Measurements from ENCODE around the gene DYRK1B.

DYRK1B gene

DNA sequence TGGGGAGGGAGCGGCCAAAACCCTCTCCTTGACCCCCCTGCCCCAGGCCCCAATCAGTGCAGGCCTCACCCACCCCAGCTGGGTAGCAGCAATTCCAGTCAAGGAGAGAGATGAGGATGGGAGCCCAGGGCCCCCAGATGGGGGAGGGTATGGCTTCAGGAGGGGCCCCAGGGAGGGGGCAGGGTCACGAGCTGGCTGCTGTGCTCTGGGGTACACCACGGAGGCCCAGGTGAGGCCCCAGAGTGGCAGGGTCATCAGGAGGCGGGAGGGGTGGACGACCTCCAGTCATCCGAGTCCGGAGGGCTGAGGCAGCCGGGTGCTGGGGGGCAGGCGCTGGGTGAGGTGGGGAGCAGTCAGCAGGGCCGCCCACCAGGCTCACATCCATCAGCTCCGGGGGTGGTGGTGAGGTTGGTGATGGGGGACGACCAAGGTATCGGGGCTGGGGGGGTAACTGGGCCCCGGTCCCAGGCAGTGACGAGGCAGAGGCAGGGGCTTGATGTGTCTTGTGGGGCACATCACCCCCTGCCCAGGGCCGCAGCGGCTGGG is 8.4 kb downstream of the DYRK1B start:
- Histone ChIP-seq H3K36me3 (ENCODE audit: control insufficient read depth in 1 of 2, insufficient read depth in 2 of 2, low read depth in 1 of 2, low read length in 2 of 2) (peaks cover 45 to 53% of the 10 kb centered on the region in 2 experiments), H3K23ac (ENCODE audit: low read length in 2 of 2) (no peak overlapping the region), H4K8ac (ENCODE audit: low read length) (no peak overlapping the region), H2BK5ac (ENCODE audit: low read depth, low read length, poor library complexity, severe bottlenecking) (no peak overlapping the region), H3K9ac (ENCODE audit: low read length) (no peak overlapping the region), H3K18ac (ENCODE audit: low read depth in 1 of 2, low read length in 2 of 2) (no peak overlapping the region), H3K79me1 (replicated peaks; ENCODE audit: low read length, poor library complexity, severe bottlenecking) (peaks cover 50% of the 10 kb centered on the region), H3K4ac (ENCODE audit: low read depth in 1 of 2, low read length in 2 of 2) (no peak overlapping the region), H3K14ac (ENCODE audit: low read length in 2 of 2) (no peak overlapping the region), H2AK5ac (ENCODE audit: low read length, severe bottlenecking) (no peak overlapping the region), H3K27ac (ENCODE audit: low read length, poor library complexity, severe bottlenecking) (no peak overlapping the region), H4K91ac (ENCODE audit: low read length) (no peak overlapping the region), H3K9me3 (ENCODE audit: control insufficient read depth, low read length) (peaks cover 3% of the 10 kb centered on the region), H2BK15ac (ENCODE audit: low read depth, poor library complexity, severe bottlenecking) (peak overlapping the region; percentile 2), H3K4me2 (ENCODE audit: low read length, poor library complexity, severe bottlenecking) (no peak overlapping the region), H2BK12ac (ENCODE audit: low read length in 2 of 2) (no peak overlapping the region), H3K4me3 (ENCODE audit: insufficient read depth in 1 of 2, low read depth in 1 of 2, low read length in 2 of 2) (no peak overlapping the region), H3K4me1 (ENCODE audit: control insufficient read depth, insufficient read depth, low read depth, low read length) (peaks cover 19% of the 10 kb centered on the region), H2AFZ (ENCODE audit: low read depth, low read length) (no peak overlapping the region), H3K27me3 (ENCODE audit: control insufficient read depth in 1 of 2, insufficient read depth in 1 of 2, low read length in 2 of 2) (no peaks in the 10 kb centered on the region), H2BK120ac (ENCODE audit: low read depth, low read length) (no peak overlapping the region)
- DNase-seq = no peak
- 98% methylated on average over 10 of the region's 17 CpGs for WGBS

DNA sequence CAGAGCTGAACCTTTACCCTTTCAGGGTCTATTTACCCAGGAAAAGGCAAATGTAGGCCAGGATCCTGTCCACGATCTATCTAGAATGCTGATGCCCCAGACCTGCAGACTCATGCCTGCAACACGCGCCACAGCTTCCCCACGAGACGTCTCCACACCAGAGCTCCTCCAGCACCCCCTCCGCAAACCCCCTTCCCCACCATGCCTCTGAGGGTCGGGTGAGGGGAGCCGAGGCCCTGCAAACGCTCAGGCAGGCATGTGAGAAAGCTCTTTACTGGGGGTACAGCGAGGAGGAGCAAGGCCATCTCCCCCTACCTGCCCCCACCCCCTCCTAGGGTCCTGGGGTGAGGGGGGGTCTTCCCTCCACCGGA is 8.9 kb downstream of the DYRK1B start:
- H3K14ac ChIP-seq (ENCODE audit: low read length in 2 of 2) = no peak overlapping the region
- peak overlapping the region; percentile 24 for H3K9ac ChIP-seq (ENCODE audit: low read length)
- peaks cover 19% of the 10 kb centered on the region for H3K4me1 ChIP-seq (ENCODE audit: control insufficient read depth, insufficient read depth, low read depth, low read length)
- H3K18ac ChIP-seq (ENCODE audit: low read depth in 1 of 2, low read length in 2 of 2) = no peak overlapping the region
- H3K79me1 ChIP-seq (replicated peaks; ENCODE audit: low read length, poor library complexity, severe bottlenecking) = peaks cover 47% of the 10 kb centered on the region
- no peak overlapping the region for H3K27ac ChIP-seq (ENCODE audit: low read length, poor library complexity, severe bottlenecking)
- no peak overlapping the region for H2AK5ac ChIP-seq (ENCODE audit: low read length, severe bottlenecking)
- H3K27me3 ChIP-seq (ENCODE audit: control insufficient read depth in 1 of 2, insufficient read depth in 1 of 2, low read length in 2 of 2) = no peaks in the 10 kb centered on the region
- peak overlapping the region in 1 of 2 experiments; percentile 97 for H3K4me3 ChIP-seq (ENCODE audit: insufficient read depth in 1 of 2, low read depth in 1 of 2, low read length in 2 of 2)
- H3K4me2 ChIP-seq (ENCODE audit: low read length, poor library complexity, severe bottlenecking) = no peak overlapping the region
- no peak overlapping the region for H2BK5ac ChIP-seq (ENCODE audit: low read depth, low read length, poor library complexity, severe bottlenecking)
- peaks cover 3% of the 10 kb centered on the region for H3K9me3 ChIP-seq (ENCODE audit: control insufficient read depth, low read length)
- no peak overlapping the region for H2BK12ac ChIP-seq (ENCODE audit: low read length in 2 of 2)
- no peak overlapping the region for H2BK120ac ChIP-seq (ENCODE audit: low read depth, low read length)
- no peak overlapping the region for H2BK15ac ChIP-seq (ENCODE audit: low read depth, poor library complexity, severe bottlenecking)
- H4K8ac ChIP-seq (ENCODE audit: low read length) = no peak overlapping the region
- peaks cover 40 to 47% of the 10 kb centered on the region in 2 experiments for H3K36me3 ChIP-seq (ENCODE audit: control insufficient read depth in 1 of 2, insufficient read depth in 2 of 2, low read depth in 1 of 2, low read length in 2 of 2)
- H4K91ac ChIP-seq (ENCODE audit: low read length) = no peak overlapping the region
- WGBS = 93% methylated on average over 10 of the region's 11 CpGs
- H2AFZ ChIP-seq (ENCODE audit: low read depth, low read length) = no peak overlapping the region
- DNase-seq = no peak
- no peak overlapping the region for H3K4ac ChIP-seq (ENCODE audit: low read depth in 1 of 2, low read length in 2 of 2)
- H3K23ac ChIP-seq (ENCODE audit: low read length in 2 of 2) = no peak overlapping the region

DNA sequence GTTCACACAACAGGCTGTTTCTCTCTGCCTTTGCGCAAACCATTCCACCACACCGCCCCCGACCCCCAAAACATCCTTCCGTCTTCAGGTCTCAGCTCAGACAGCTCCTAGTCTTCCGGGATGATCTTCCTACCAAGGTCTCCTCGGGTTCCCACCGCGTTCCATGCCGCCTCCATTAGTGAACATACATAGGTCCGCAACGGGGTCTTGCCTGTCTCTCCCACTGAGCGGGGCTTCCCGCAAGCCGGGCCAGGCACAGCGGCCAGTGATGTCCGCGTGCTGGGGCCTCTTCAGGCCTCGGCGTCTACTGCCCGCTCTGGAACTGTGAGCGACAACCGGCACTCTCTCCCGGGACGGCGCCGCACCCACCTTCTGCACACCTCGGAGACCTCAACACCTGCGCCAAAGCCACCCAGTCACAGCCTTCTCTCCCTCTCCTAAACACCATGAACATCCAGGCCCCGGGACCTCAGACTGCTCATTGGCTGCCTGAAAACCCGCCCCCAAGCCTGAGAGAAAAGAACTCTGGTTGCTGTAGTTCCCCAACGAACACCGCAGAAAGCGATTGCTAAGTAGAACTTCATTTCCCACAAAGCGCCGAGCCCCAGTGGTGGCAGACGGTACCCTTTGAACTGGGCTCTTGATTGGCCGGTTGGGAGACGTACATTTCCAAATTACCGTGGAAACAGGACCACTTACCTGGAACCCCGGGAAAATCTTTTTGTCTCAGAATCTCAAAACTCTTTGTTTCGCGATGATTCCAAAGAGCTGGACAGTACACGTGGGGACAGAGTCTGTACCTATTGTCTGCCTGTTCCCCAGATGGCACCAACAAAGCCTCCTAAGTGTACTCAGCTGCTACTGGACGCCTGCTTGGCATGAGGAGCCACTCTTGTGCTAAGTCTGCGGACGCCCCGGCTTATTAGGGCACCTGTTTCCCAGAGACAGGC is 9.5 kb downstream of the DYRK1B start:
- peak overlapping the region; percentile 80 for H3K4me2 ChIP-seq (ENCODE audit: low read length, poor library complexity, severe bottlenecking)
- H3K79me1 ChIP-seq (replicated peaks; ENCODE audit: low read length, poor library complexity, severe bottlenecking) = peaks cover 42% of the 10 kb centered on the region
- no peak overlapping the region for H2BK15ac ChIP-seq (ENCODE audit: low read depth, poor library complexity, severe bottlenecking)
- DNase-seq = peak; percentile 93
- peak overlapping the region in 1 of 2 experiments; percentile 86 for H3K14ac ChIP-seq (ENCODE audit: low read length in 2 of 2)
- no peak overlapping the region for H2BK12ac ChIP-seq (ENCODE audit: low read length in 2 of 2)
- no peak overlapping the region for H4K91ac ChIP-seq (ENCODE audit: low read length)
- H3K4me1 ChIP-seq (ENCODE audit: control insufficient read depth, insufficient read depth, low read depth, low read length) = peaks cover 19% of the 10 kb centered on the region
- H4K8ac ChIP-seq (ENCODE audit: low read length) = peak overlapping the region; percentile 5
- H3K36me3 ChIP-seq (ENCODE audit: control insufficient read depth in 1 of 2, insufficient read depth in 2 of 2, low read depth in 1 of 2, low read length in 2 of 2) = peaks cover 33 to 41% of the 10 kb centered on the region in 2 experiments
- peak overlapping the region; percentile 93 for H3K9ac ChIP-seq (ENCODE audit: low read length)
- H3K4ac ChIP-seq (ENCODE audit: low read depth in 1 of 2, low read length in 2 of 2) = peak overlapping the region in 1 of 2 experiments; percentile 85
- H3K23ac ChIP-seq (ENCODE audit: low read length in 2 of 2) = peak overlapping the region in 1 of 2 experiments; percentile 3
- H3K18ac ChIP-seq (ENCODE audit: low read depth in 1 of 2, low read length in 2 of 2) = peak overlapping the region in 1 of 2 experiments; percentile 68
- peak overlapping the region; percentile 75 to 97 for H3K4me3 ChIP-seq (ENCODE audit: insufficient read depth in 1 of 2, low read depth in 1 of 2, low read length in 2 of 2)
- H3K9me3 ChIP-seq (ENCODE audit: control insufficient read depth, low read length) = peaks cover 3% of the 10 kb centered on the region
- H3K27me3 ChIP-seq (ENCODE audit: control insufficient read depth in 1 of 2, insufficient read depth in 1 of 2, low read length in 2 of 2) = no peaks in the 10 kb centered on the region
- peak overlapping the region; percentile 88 for H2AFZ ChIP-seq (ENCODE audit: low read depth, low read length)
- no peak overlapping the region for H2AK5ac ChIP-seq (ENCODE audit: low read length, severe bottlenecking)
- whole genome bisulfite sequencing = 11% methylated on average over 47 of the region's 47 CpGs
- no peak overlapping the region for H2BK5ac ChIP-seq (ENCODE audit: low read depth, low read length, poor library complexity, severe bottlenecking)
- H3K27ac ChIP-seq (ENCODE audit: low read length, poor library complexity, severe bottlenecking) = peak overlapping the region; percentile 0
- no peak overlapping the region for H2BK120ac ChIP-seq (ENCODE audit: low read depth, low read length)

DNA sequence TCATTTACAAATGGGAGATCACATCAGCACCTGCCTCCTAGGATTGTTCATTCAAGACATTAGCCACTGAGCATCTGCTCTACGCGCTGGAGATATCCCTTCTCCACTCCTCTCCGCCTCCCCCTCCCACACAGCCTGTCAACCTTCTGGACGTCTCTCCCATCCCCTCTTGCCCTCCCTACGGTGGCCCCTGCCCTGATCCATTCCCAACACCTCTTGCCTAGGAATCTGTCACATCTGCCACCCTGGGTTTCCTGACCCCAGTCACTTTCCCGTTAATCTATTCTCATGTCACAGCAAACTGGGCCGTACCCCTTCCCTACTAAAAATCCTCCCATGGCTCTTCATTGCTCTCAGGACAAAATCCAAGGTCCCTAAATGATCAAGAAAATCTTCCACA is 10.3 kb downstream of the DYRK1B start:
- DNase-seq = no peak
- Histone ChIP-seq H3K36me3 (ENCODE audit: control insufficient read depth in 1 of 2, insufficient read depth in 2 of 2, low read depth in 1 of 2, low read length in 2 of 2) (peaks cover 26 to 38% of the 10 kb centered on the region in 2 experiments), H3K14ac (ENCODE audit: low read length in 2 of 2) (peak overlapping the region in 1 of 2 experiments; percentile 94), H3K79me1 (replicated peaks; ENCODE audit: low read length, poor library complexity, severe bottlenecking) (peaks cover 44% of the 10 kb centered on the region), H3K18ac (ENCODE audit: low read depth in 1 of 2, low read length in 2 of 2) (no peak overlapping the region), H2AFZ (ENCODE audit: low read depth, low read length) (peak overlapping the region; percentile 88), H2AK5ac (ENCODE audit: low read length, severe bottlenecking) (no peak overlapping the region), H3K4me2 (ENCODE audit: low read length, poor library complexity, severe bottlenecking) (peak overlapping the region; percentile 80), H3K23ac (ENCODE audit: low read length in 2 of 2) (no peak overlapping the region), H2BK15ac (ENCODE audit: low read depth, poor library complexity, severe bottlenecking) (no peak overlapping the region), H2BK12ac (ENCODE audit: low read length in 2 of 2) (no peak overlapping the region), H3K9ac (ENCODE audit: low read length) (peak overlapping the region; percentile 93), H2BK120ac (ENCODE audit: low read depth, low read length) (no peak overlapping the region), H4K91ac (ENCODE audit: low read length) (no peak overlapping the region), H2BK5ac (ENCODE audit: low read depth, low read length, poor library complexity, severe bottlenecking) (no peak overlapping the region), H3K27me3 (ENCODE audit: control insufficient read depth in 1 of 2, insufficient read depth in 1 of 2, low read length in 2 of 2) (no peaks in the 10 kb centered on the region), H3K4me3 (ENCODE audit: insufficient read depth in 1 of 2, low read depth in 1 of 2, low read length in 2 of 2) (peak overlapping the region in 1 of 2 experiments; percentile 97), H3K27ac (ENCODE audit: low read length, poor library complexity, severe bottlenecking) (no peak overlapping the region), H3K4me1 (ENCODE audit: control insufficient read depth, insufficient read depth, low read depth, low read length) (peaks cover 20% of the 10 kb centered on the region), H3K9me3 (ENCODE audit: control insufficient read depth, low read length) (peaks cover 3% of the 10 kb centered on the region), H4K8ac (ENCODE audit: low read length) (no peak overlapping the region), H3K4ac (ENCODE audit: low read depth in 1 of 2, low read length in 2 of 2) (peak overlapping the region in 1 of 2 experiments; percentile 35)
- WGBS = 57% methylated on average over 7 of the region's 7 CpGs
